Measurements from ENCODE around the gene KCNIP4. TPM values are rescaled to one million over a fixed set of nuclear protein-coding genes. Genes with fewer than 3 reads are reported as not detected.

KCNIP4 gene
- total RNA-seq, 2 experiments from 2014 or later: not detected

- no peak for DNase-seq
- Mint-ChIP-seq H3K9me3 (no peaks in the 10 kb centered on the region), H3K4me3 (no peak overlapping the region), H3K27ac (no peak overlapping the region), H3K27me3 (ENCODE audit: low read depth) (peaks cover 2% of the 10 kb centered on the region), H3K4me1 (ENCODE audit: low read depth) (no peaks in the 10 kb centered on the region), H3K36me3 (ENCODE audit: low read depth) (no peaks in the 10 kb centered on the region)
- intact Hi-C loops (cut with micrococcal nuclease): no loop called here
- CTCF ChIA-PET: no interaction called here
These were observed 431.3 kb downstream of the KCNIP4 start for GRCh38 chr4:21517126-21517859.

DNA sequence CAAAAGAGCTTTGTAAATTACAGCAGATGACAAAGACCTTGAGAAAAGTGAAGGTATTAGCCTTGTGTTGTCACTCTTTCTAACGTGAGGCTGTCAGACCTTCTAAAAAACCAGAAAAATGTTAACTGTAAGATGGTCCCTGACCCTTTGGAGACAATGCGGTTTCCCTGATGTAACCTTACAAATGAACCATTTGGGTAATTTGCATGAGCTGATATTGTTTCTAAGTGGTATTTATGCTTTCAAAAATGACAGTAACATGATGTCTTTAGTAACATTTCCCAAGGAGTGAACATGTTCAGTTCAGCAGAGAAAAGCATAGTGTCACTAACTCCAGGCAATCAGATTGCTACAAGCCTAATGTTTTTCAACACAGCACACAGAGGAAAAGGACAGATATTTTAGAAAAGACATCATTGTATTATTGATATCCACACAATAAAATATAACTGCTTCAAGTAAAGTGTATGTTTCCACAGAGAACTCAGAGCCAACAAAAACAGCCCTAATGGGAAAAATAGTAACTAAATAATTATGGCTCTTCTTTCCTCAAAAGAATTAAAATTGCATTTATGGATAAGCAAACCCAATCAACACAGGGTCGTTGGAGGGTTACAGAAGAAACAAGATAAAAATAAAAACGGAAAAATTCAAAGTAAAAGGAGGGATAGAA is 434.4 kb downstream of the KCNIP4 start:
- intact Hi-C loops (cut with micrococcal nuclease): no loop called here
- no peak for DNase-seq
- Mint-ChIP-seq H3K36me3 (ENCODE audit: low read depth) (no peaks in the 10 kb centered on the region), H3K4me3 (no peak overlapping the region), H3K27me3 (ENCODE audit: low read depth) (peaks cover 2% of the 10 kb centered on the region), H3K4me1 (ENCODE audit: low read depth) (no peaks in the 10 kb centered on the region), H3K27ac (no peak overlapping the region), H3K9me3 (no peaks in the 10 kb centered on the region)
- CTCF ChIA-PET: interaction anchor here (1.0 to 1.2 kb wide), 2 partner anchors 12 to 251 kb away, joined by 3 to 4 read pairs; no protein-coding TSS in a partner anchor

GRCh38 chr4:21512353-21512752 is 436.2 kb downstream of the KCNIP4 start:
- H3K36me3 Mint-ChIP-seq (ENCODE audit: low read depth): no peaks in the 10 kb centered on the region
- H3K27ac Mint-ChIP-seq: no peak overlapping the region
- H3K4me1 Mint-ChIP-seq (ENCODE audit: low read depth): no peaks in the 10 kb centered on the region
- CTCF ChIA-PET: no interaction called here
- DNase-seq: no peak
- peaks cover 2% of the 10 kb centered on the region for H3K27me3 Mint-ChIP-seq (ENCODE audit: low read depth)
- H3K9me3 Mint-ChIP-seq: no peaks in the 10 kb centered on the region
- no peak overlapping the region for H3K4me3 Mint-ChIP-seq
- intact Hi-C loops (cut with micrococcal nuclease): loop anchor here (1.0 kb wide), 1 partner anchor 254 kb away; no protein-coding TSS in a partner anchor

DNA sequence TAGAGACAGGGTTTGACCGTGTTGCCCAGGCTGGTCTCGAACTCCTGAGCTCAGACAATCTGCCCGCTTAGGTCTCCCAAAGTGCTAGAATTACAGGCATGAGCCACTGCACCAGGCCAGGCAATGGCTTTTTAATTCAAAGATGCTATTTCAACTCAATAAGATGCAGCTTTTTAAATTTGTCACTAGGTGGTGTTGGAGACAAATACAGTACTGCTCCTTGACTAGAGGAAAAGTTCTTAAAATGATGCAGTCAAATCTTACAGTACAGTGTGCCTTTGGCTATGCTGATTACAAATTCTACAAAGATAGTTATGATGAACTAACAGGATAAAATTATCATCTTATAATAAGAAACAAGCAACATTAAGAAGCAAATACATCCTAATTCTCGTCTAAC is 441.1 kb downstream of the KCNIP4 start:
- no peaks in the 10 kb centered on the region for H3K9me3 Mint-ChIP-seq
- H3K27ac Mint-ChIP-seq: no peak overlapping the region
- no peaks in the 10 kb centered on the region for H3K27me3 Mint-ChIP-seq (ENCODE audit: low read depth)
- intact Hi-C loops (cut with micrococcal nuclease): no loop called here
- H3K4me3 Mint-ChIP-seq: no peak overlapping the region
- no peaks in the 10 kb centered on the region for H3K36me3 Mint-ChIP-seq (ENCODE audit: low read depth)
- DNase-seq: no peak
- CTCF ChIA-PET: interaction anchor here (1.1 to 1.3 kb wide), 2 partner anchors 8 to 257 kb away, joined by 3 read pairs; no protein-coding TSS in a partner anchor
- H3K4me1 Mint-ChIP-seq (ENCODE audit: low read depth): no peaks in the 10 kb centered on the region

- no peaks in the 10 kb centered on the region for H3K4me1 Mint-ChIP-seq (ENCODE audit: low read depth)
- H3K36me3 Mint-ChIP-seq (ENCODE audit: low read depth): no peaks in the 10 kb centered on the region
- DNase-seq: no peak
- no peaks in the 10 kb centered on the region for H3K27me3 Mint-ChIP-seq (ENCODE audit: low read depth)
- CTCF ChIA-PET: no interaction called here
- no peak overlapping the region for H3K27ac Mint-ChIP-seq
- intact Hi-C loops (cut with micrococcal nuclease): no loop called here
- H3K9me3 Mint-ChIP-seq: no peaks in the 10 kb centered on the region
- no peak overlapping the region for H3K4me3 Mint-ChIP-seq
These were observed 457.9 kb downstream of the KCNIP4 start for GRCh38 chr4:21490682-21491081.

DNA sequence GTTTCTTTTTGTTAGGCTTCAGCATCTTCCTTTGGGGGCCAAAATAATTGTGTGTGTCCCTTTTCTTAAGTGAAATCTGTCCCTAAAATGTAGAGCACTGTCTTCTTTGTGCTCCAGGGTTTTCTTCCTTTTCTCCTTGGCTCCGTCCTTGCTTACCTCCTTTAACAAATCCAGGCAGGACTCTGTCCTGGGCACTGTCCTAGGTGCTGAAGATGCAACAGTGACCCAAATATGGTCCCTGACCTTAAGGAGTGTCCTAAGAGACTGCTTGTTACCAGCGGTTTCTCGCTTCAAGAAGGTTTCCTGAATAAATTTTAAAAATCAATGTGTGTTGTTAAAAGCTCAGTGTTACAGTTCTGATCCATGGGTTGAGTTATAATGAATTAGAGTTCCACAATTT is 471.8 kb downstream of the KCNIP4 start:
- intact Hi-C loops (cut with micrococcal nuclease): no loop called here
- H3K9me3 Mint-ChIP-seq: no peaks in the 10 kb centered on the region
- H3K4me3 Mint-ChIP-seq: no peak overlapping the region
- CTCF ChIA-PET: no interaction called here
- H3K4me1 Mint-ChIP-seq (ENCODE audit: low read depth): no peaks in the 10 kb centered on the region
- no peak overlapping the region for H3K27ac Mint-ChIP-seq
- no peaks in the 10 kb centered on the region for H3K36me3 Mint-ChIP-seq (ENCODE audit: low read depth)
- H3K27me3 Mint-ChIP-seq (ENCODE audit: low read depth): peaks cover 2% of the 10 kb centered on the region
- DNase-seq: no peak

- Mint-ChIP-seq H3K36me3 (ENCODE audit: low read depth) (no peaks in the 10 kb centered on the region), H3K27ac (no peak overlapping the region), H3K4me3 (no peak overlapping the region), H3K9me3 (no peaks in the 10 kb centered on the region), H3K4me1 (ENCODE audit: low read depth) (no peaks in the 10 kb centered on the region), H3K27me3 (ENCODE audit: low read depth) (peaks cover 2% of the 10 kb centered on the region)
- intact Hi-C loops (cut with micrococcal nuclease): no loop called here
- no peak for DNase-seq
- CTCF ChIA-PET: no interaction called here
These were observed 474.4 kb downstream of the KCNIP4 start for GRCh38 chr4:21474195-21474594.

DNA sequence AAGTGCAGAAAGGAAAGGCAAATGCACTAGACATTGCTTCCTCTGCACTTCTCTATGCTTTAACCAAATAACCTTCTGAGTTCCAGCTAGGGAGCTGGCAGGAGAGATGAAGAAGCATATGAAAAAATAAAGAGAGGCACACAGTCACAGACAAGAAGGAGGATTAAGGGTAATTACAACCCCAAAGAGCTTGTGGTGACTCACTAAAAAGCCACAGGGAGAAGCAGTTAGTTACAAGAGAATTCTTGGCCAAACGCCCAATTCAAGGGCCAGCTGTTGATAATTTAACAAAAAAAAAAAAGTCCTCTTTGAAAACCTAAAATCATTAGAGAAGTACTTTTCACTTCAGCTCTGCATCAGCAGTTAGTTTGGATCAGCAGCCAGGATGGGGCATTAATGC is 478.0 kb downstream of the KCNIP4 start:
- CTCF ChIA-PET: interaction anchor here (1.2 kb wide), 1 partner anchor 699 kb away, joined by 4 read pairs; no protein-coding TSS in a partner anchor
- H3K9me3 Mint-ChIP-seq: no peaks in the 10 kb centered on the region

DNA sequence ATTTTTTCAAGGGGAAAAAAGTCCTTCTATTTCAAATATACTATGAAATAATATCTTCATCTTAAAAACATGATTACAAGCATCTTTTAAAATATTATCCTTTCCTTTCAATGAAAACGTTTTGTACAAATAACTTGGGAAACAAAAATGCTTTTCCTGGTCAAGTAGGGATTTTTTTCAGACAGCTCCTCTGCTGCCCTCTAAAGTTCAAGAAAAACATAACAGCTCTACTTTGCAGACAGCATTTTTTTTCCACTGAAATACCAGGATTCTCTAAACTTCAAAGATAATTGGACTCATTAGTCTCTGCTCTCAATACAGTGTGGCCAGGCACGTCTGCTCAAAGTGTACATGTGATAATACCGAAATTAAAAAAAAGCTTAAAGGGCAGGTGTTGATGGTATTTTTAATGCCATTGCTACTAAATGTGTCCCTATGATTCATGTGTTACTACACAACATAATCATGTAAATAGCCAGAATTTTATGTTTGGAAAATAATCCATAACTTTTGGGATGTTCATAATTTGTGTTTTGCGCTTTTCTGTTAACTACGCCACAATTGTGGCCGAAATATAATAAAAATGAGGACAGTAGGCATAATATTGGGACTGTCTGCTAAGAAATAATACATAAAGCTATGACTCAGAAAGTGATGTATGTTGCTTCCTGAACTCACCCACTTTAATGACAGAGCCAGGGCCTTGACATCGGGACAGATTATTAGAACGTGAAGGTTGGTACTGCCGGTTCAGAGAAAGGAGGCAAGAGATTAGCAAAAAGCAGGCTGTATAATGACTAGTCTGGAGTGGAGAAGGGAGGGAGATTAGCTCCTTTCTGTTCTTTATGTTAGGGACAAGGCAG is 478.9 kb downstream of the KCNIP4 start:
- Mint-ChIP-seq H3K9me3 (no peaks in the 10 kb centered on the region), H3K4me1 (ENCODE audit: low read depth) (no peaks in the 10 kb centered on the region), H3K27ac (no peak overlapping the region), H3K4me3 (no peak overlapping the region), H3K36me3 (ENCODE audit: low read depth) (no peaks in the 10 kb centered on the region), H3K27me3 (ENCODE audit: low read depth) (peaks cover 2% of the 10 kb centered on the region)
- CTCF ChIA-PET: interaction anchor here (0.6 to 1.2 kb wide), 3 partner anchors 534 to 698 kb away, joined by 4 to 9 read pairs (median 4); no protein-coding TSS in a partner anchor
- DNase-seq: no peak
- intact Hi-C loops (cut with micrococcal nuclease): loop anchor here (1.0 to 10.0 kb wide), 2 partner anchors 696 to 1915 kb away; no protein-coding TSS in a partner anchor

More for the DNA sequence above, 478.0 kb downstream of the KCNIP4 start:
- no peak for DNase-seq
- Mint-ChIP-seq H3K27me3 (ENCODE audit: low read depth) (peaks cover 2% of the 10 kb centered on the region), H3K27ac (no peak overlapping the region), H3K36me3 (ENCODE audit: low read depth) (no peaks in the 10 kb centered on the region), H3K4me3 (no peak overlapping the region), H3K4me1 (ENCODE audit: low read depth) (no peaks in the 10 kb centered on the region)
- intact Hi-C loops (cut with micrococcal nuclease): no loop called here

DNA sequence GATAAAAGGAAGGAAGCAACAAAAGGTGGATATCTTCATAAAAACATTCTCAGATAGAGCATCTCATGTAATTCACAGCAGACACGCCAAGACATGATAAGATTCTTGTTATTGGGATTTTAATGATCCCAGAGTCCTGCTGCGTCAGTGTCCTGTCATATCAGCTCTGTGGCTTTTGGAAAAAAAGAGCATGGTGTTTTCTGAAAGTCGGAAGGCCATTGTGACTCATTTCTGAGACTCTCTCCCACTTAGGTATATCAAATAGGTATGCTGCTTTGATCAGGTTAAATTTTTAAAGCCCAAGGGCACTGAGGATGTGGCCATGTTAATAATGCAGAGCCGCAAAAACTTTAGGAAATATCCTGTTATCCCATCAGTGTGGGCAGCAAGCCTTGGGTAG is 481.0 kb downstream of the KCNIP4 start:
- CTCF ChIA-PET: no interaction called here
- H3K27me3 Mint-ChIP-seq (ENCODE audit: low read depth): peaks cover 2% of the 10 kb centered on the region
- no peak for DNase-seq
- no peaks in the 10 kb centered on the region for H3K36me3 Mint-ChIP-seq (ENCODE audit: low read depth)
- intact Hi-C loops (cut with micrococcal nuclease): loop anchor here (10.0 kb wide), 1 partner anchor 1913 kb away; no protein-coding TSS in a partner anchor
- no peaks in the 10 kb centered on the region for H3K4me1 Mint-ChIP-seq (ENCODE audit: low read depth)
- no peak overlapping the region for H3K27ac Mint-ChIP-seq
- no peaks in the 10 kb centered on the region for H3K9me3 Mint-ChIP-seq
- H3K4me3 Mint-ChIP-seq: no peak overlapping the region

DNA sequence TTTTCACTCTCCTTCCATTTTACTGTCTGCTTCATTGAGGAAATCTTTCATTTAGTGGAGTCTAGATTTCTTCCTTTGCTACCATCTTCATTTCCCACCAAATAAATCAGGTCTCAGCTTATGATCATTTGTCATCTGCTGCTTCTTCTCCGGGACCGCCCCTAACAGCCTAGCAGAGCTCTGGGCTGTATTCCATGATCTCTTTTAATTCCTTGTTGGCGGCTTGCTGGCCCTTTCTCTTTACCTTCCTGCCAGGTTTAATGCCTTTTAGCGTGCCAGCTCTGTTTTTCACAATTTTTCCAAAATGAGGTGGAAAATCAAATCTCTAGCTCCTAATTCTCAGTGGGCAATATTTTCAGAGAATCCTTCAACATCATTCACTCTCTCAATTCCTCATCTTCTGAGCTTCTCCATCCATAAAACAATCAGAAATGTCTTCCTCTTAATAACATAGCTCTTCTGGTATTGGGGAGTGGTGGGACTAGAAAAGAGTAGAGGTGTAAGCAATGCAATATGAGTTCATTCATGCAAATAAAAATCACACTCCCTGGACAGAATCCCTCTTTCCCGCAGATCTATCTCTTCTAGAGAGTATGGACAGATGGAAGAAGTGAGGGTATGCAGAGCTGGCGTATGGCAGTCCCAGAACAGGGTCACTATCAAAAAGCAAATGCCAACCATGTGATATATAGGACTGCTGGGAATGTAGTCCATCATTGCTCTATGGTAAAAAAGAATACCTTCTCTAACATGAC is 491.3 kb downstream of the KCNIP4 start:
- H3K4me3 Mint-ChIP-seq: no peak overlapping the region
- no peaks in the 10 kb centered on the region for H3K36me3 Mint-ChIP-seq (ENCODE audit: low read depth)
- intact Hi-C loops (cut with micrococcal nuclease): no loop called here
- H3K9me3 Mint-ChIP-seq: no peaks in the 10 kb centered on the region
- CTCF ChIA-PET: no interaction called here
- H3K27ac Mint-ChIP-seq: no peak overlapping the region
- no peak for DNase-seq
- no peaks in the 10 kb centered on the region for H3K4me1 Mint-ChIP-seq (ENCODE audit: low read depth)
- H3K27me3 Mint-ChIP-seq (ENCODE audit: low read depth): no peaks in the 10 kb centered on the region

Measured in activated naive CD4-positive, alpha-beta T cell treated with anti-CD3 and anti-CD28 coated beads for 36 hours (primary cell).